NCI-H524 (cell line): Measurements from ENCODE around the gene SYNE2.

Experiments used
- DNase-seq, 2 experiments: peaks; one replicate each; lab custom pipeline; 2025; lab: John Stamatoyannopoulos, UW

SYNE2 gene

GRCh38 chr14:64217834-64218233 is 365.0 kb downstream of the SYNE2 start:
- no peak for DNase-seq

GRCh38 chr14:64218344-64219240 is 365.8 kb downstream of the SYNE2 start:
- DNase-seq = peak; percentile 50 to 80

GRCh38 chr14:64220056-64220455 is 367.3 kb downstream of the SYNE2 start:
- no peak for DNase-seq

GRCh38 chr14:64220466-64220865 is 367.7 kb downstream of the SYNE2 start:
- peak; percentile 80 to 89 for DNase-seq

- no peak for DNase-seq
These were observed 368.7 kb downstream of the SYNE2 start for GRCh38 chr14:64221391-64222003.

GRCh38 chr14:64225151-64225757 is 372.4 kb downstream of the SYNE2 start:
- no peak for DNase-seq

- DNase-seq = no peak
These were observed 375.1 kb downstream of the SYNE2 start for GRCh38 chr14:64227856-64228255.

GRCh38 chr14:64229489-64229888 is 376.7 kb downstream of the SYNE2 start:
- no peak for DNase-seq

- no peak for DNase-seq
These were observed 379.5 kb downstream of the SYNE2 start for GRCh38 chr14:64232095-64232838.

- no peak for DNase-seq
These were observed 380.1 kb downstream of the SYNE2 start for GRCh38 chr14:64232944-64233343.

- no peak for DNase-seq
These were observed 380.9 kb downstream of the SYNE2 start for GRCh38 chr14:64233531-64234190.

- DNase-seq = peak; percentile 36 to 77
These were observed 382.3 kb downstream of the SYNE2 start for GRCh38 chr14:64234877-64235651.

GRCh38 chr14:64235652-64236640 is 383.1 kb downstream of the SYNE2 start:
- DNase-seq = peak in 1 of 2 experiments; percentile 37

GRCh38 chr14:64238049-64238448 is 385.2 kb downstream of the SYNE2 start:
- DNase-seq = no peak

GRCh38 chr14:64238631-64239030 is 385.8 kb downstream of the SYNE2 start:
- DNase-seq = no peak

- no peak for DNase-seq
These were observed 391.5 kb downstream of the SYNE2 start for GRCh38 chr14:64244279-64244678.

GRCh38 chr14:64245491-64245890 is 392.7 kb downstream of the SYNE2 start:
- DNase-seq = no peak

GRCh38 chr14:64246688-64247087 is 393.9 kb downstream of the SYNE2 start:
- DNase-seq = no peak

- no peak for DNase-seq
These were observed 394.4 kb downstream of the SYNE2 start for GRCh38 chr14:64247195-64247594.

GRCh38 chr14:64248689-64249088 is 395.9 kb downstream of the SYNE2 start:
- no peak for DNase-seq
